SH-SY5Y (cell line): ENCODE measurements around the gene E2F8.

Source experiments
- GATA2 ChIP-seq: IDR thresholded peaks from 2 replicates; pipeline ENCODE4 v1.6.1; 2011; ENCODE audit warnings: mild to moderate bottlenecking, low read depth, low read length
- GATA3 ChIP-seq: IDR thresholded peaks from 2 replicates; pipeline ENCODE4 v1.6.1; 2011; ENCODE audit warnings: low read depth, mild to moderate bottlenecking, low read length, moderate library complexity

GRCh38 chr11:19196432-19196831, 44.3 kb downstream of the E2F8 start:
- TF ChIP-seq GATA2 (no peak), GATA3 (no peak)
